ENCODE data around the gene NDUFS7.

The NDUFS7 gene

DNA sequence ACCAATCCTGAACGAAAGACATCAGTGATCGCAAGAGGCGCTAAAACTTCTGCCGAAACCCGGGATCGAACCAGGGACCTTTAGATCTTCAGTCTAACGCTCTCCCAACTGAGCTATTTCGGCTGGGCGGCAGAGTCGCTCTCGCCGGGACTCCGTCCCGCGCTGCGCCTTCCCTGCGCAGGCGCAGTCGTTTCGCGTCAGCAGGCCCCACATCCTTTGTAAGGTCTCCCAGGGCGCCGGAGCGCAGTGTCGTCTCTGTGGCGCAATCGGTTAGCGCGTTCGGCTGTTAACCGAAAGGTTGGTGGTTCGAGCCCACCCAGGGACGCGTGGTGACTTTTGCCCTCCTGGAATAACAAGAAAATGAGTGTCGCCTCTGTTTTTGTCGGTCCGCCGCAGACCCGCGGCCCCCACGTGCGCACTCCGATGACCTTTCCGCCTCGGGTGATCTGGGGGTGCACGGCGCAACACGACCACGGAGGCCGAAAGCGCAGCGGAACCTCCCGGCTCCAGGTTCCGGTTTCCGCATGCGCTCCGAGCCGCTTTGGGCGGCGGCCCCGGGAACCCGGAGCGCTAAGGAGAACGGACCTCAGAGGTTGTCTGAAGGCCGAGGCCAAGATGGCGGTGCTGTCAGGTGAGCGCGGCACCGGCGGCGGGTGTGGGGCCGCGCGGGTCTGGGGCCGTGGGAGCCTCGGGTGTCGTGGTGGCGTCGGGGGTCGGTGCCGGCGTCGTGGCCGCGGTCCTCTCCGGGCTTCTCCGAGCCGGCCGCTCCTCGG is at the start of gene NDUFS7:
NDUFS7 (plus strand) TSS at position 596 of the 773 bp plus-strand sequence; CDS start at position 616, 20 bp downstream.
- peak; percentile 96 for DNase-seq

GRCh38 chr19:1336079-1336684 is 47.5 kb upstream of the NDUFS7 start:
- DNase-seq = no peak

GRCh38 chr19:1340681-1341469 is 42.8 kb upstream of the NDUFS7 start:
- no peak for DNase-seq

DNA sequence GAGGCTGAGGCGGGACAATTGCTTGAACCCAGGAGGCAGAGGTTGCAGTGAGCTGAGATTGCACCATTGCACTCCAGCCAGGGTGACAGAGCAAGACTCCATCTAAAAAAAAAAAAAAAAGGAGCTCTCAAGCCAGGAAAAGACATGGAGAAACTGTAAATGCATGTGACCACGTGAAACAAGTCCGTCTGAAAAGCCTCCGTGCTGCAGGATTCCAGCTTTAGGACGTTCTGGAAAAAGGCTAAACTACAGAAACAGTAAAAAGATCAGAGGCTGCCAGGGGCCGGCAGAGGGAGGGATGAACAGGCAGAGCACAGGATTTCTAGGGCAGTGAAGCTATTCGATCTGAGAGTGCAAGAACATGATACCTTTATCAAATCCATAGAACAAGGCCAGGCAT is 40.7 kb upstream of the NDUFS7 start:
- no peak for DNase-seq

- DNase-seq = peak; percentile 12
Measured at GRCh38 chr19:1349211-1349610, 34.5 kb upstream of the NDUFS7 start.

- DNase-seq = no peak
Measured at GRCh38 chr19:1350867-1351266, 32.8 kb upstream of the NDUFS7 start.

DNA sequence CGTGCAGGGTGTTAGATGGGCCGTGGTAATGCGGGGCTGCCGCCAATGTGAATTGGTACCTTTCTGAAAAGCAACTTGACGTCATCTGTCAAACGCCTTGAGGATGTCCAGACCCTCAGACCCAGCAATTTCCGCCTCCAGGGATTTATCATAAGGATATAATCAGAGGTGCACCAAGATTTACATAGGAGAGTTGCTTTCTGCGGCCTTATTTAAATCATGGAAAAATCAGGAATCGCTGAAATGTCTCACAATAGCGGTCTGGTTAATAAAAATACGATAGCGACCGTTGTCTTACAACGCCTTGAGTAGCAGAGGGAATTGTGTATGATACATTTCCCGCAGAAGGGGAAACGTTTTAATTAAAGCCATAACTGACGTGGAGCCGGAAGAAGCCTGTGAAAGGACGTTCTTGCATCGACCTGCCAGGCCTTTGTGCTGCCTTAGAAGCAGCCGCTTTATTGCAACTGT is 32.3 kb upstream of the NDUFS7 start:
- no peak for DNase-seq

GRCh38 chr19:1353144-1353543 is 30.6 kb upstream of the NDUFS7 start:
- DNase-seq = no peak

DNA sequence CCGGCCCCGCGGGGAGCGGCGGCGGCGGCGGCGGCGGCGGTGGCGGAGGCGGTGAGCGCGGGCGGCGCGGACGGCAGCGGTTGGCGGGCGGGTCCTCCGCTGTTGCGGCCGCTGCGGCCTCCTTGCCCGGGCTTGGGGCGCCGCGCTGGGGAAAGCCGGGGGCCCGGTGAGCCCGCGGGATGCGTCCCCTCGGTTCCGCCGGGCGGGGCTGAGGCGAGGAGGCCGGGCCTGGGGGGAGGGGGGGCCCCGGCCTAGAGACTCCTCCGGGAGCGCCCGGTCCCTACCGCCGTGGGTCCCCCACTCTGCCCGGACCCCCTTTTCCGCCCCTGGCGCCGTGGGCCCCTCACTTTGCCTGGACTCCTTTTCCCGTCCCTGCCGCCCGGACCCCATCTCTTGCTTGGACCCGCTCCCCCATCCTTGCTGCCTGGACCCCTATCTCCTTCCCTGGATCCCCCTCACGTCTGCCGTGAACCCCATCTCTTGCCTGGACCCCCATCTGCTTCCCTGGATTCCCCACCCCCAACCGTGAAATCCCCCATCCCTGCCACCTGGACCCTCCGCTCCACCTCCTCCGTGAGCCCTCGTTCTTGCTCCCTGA is 28.6 kb upstream of the NDUFS7 start:
- no peak for DNase-seq

DNA sequence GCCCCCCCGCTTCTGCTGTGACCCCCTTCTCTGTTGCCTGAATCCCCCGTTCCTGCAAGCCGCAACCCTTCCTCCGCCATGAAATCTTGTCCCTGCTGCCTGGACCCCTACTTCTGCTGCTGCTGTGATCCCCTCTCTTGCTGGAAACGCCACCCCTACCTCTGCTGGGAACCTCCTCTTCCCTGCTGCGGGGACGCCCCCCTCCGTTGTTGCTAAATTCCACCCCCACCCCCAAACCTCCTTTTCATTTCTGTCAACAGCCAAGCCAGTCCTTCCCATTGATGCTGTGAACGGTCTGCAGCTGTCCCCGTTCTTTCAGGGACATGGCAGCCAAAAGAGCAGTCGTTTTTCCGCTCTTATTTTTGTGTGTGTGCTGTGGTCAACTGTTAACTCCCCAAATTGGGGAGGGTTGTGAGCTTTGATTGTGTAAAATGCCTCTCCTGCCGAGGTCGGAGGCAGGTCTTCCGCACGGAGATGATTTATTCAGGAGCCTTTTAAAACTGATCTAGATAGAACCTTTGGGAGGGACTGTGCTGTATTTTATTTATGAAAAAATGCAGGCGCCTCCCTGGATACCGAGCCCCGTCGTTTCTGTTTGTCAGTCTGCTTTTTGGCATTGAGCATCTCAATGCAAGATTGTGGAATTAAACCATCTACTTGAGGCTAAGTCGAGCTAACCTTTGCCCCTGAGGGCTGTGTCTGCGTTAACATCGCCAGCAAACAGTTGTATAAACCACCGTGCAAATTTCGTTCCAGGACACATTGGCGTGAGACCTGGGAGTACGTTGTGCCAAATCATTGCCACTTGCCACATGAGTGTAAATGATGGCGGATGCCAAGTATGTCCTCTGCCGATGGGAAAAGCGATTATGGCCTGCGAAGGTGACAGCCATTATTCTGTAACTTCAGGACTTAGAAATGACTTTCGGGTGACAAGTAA is 27.9 kb upstream of the NDUFS7 start:
- DNase-seq = peak; percentile 69

- DNase-seq = peak; percentile 45
Measured at GRCh38 chr19:1356508-1356865, 27.2 kb upstream of the NDUFS7 start.

- peak; percentile 85 for DNase-seq
Measured at GRCh38 chr19:1357531-1358109, 26.1 kb upstream of the NDUFS7 start.

GRCh38 chr19:1360126-1360817 is 23.4 kb upstream of the NDUFS7 start:
- no peak for DNase-seq

DNA sequence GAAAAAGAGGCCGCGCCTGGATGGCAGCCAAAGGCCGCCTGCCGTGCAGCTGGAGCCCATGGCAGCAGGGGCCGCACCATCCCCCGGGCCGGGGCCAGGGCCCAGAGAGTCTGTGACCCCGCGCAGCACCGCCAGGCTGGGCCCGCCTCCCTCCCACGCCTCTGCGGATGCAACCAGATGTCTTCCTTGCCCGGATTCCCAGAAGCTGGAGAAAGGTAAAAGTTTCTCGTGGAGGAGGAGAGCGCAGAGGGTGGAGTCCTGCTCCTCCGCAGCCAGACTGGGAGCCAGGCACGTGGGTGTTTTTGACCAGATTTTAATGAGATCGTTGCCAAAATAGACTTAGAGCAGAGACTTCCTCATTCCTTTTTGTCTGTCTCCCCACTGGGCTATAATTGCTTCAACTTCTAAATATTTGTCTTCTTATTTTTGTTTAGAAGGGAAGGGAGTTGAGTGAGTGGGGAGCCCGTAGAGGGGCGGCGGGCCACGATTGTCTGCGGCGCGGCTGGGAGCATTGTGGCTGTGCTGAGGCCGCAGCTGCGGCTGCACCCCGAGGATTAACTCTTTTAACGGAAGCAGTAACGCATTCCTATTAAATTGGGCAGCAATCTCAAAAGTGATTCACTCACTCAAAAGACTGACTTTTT is 22.8 kb upstream of the NDUFS7 start:
- peak; percentile 57 for DNase-seq

DNA sequence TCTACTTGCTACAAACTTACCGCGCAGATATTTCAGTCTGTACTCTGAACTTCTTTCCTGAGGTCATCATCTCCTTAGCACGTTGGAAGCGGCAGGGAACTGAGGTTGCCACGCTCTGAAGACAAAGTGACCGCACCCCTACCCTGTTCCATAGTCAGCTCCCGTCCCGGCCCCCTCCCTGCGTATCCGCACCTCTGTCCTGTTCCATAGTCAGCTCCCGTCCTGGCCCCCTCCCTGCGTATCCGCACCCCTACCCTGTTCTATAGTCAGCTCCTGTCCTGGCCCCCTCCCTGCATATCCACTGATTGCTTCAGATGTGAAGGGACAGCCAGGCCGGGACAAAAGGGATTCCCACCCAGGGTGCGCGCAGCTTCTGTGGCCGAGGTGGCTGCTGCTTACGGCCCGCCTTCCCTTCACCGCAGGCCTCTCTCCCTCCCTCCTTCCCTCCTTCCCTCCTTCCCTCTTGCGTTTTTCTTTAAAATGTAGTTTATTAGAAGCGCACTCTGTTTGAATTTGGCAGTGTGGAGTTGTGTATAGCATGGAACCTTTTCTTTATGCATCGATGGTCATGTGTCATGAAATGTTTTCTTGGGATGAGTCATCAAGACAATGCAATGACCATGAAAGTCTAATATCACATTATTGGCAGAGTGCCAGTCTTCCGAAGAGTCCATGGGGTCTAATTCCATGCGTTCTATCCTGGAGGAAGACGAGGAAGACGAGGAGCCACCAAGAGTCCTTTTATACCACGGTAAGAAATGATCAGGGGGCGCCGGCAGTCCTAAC is 21.9 kb upstream of the NDUFS7 start:
- peak; percentile 18 for DNase-seq

GRCh38 chr19:1362387-1363257 is 21.1 kb upstream of the NDUFS7 start:
- DNase-seq = no peak

GRCh38 chr19:1363599-1363998 is 20.1 kb upstream of the NDUFS7 start:
- no peak for DNase-seq

DNA sequence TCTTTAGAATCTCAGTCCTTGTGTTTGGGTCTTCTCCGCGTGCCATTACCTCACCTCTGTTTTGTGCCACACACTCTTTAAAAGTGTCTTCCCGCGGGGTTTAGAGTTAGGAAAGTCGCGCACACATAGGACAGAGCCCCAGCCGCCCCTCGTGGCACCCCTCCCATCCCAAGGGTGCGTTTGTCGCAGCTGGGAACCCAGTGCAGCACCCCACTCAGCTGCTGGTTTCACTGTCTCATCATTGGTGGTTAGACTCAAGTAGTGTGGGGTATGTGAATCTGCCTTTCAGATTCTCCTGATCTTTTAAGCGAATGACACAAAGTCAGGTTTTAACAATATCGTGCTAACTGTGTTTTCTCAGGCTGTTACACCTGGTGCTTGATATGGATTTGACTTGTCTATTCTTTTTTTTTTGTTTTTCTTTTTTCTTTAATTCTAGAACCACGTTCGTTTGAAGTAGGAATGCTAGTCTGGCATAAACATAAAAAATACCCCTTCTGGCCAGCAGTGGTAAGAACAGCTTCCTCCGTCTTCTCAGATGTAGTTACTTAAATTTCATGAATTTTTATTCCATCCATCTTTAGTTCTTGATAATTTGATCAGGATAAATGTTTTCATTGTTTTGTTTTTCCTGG is 19.5 kb upstream of the NDUFS7 start:
- no peak for DNase-seq

Measured in NCI-H69 (cell line).